Panc1 (cell line): ENCODE data around the gene RNASE12.

Experiments
- CTCF ChIP-seq: fragments of 450-650 bp; IDR thresholded peaks from 2 replicates; pipeline ENCODE4 v1.5.1; 2017; ENCODE audit warnings: mild to moderate bottlenecking
- POLR2AphosphoS5 ChIP-seq: IDR thresholded peaks from 2 replicates; pipeline ENCODE4 v1.6.1; 2012; ENCODE audit warnings: mild to moderate bottlenecking, low read depth, low read length, moderate library complexity
- SIN3A ChIP-seq: IDR thresholded peaks from 2 replicates; pipeline ENCODE4 v1.6.1; 2012; ENCODE audit warnings: low read depth, mild to moderate bottlenecking, low read length, moderate library complexity, borderline replicate concordance; ENCODE audit not compliant: insufficient read depth

- TF ChIP-seq CTCF = no peak
- TF ChIP-seq SIN3A = no peak
- no peak for TF ChIP-seq POLR2AphosphoS5
Observed at GRCh38 chr14:20583908-20584307, 7.3 kb downstream of the RNASE12 start.
